AG04449 (cell line): ENCODE results near the gene SLC6A6.

ENCODE experiments used
- CTCF ChIA-PET: fragments of 350-600 bp; formaldehyde crosslinking; extraction: SDS; loops from one replicate; lab custom pipeline; 2021; ENCODE audit warnings: antibody characterized with exemption; lab: Yijun Ruan, JAX
- POLR2A ChIA-PET: fragments of 400-600, 350-600 bp; formaldehyde crosslinking; extraction: SDS; loops from one replicate; lab custom pipeline; 2020; ENCODE audit warnings: antibody characterized with exemption, inconsistent platforms; lab: Yijun Ruan, JAX
- DNase-seq: peaks from one replicate; pipeline ENCODE4 v3.0.0-alpha.2; 2010; ENCODE audit warnings: low read depth, low spot score
- H3K4me3 ChIP-seq: 2 replicates; pipeline ENCODE4 v1.5.1; 2011; ENCODE audit warnings: low read depth, mild to moderate bottlenecking, control low read depth, low read length
- CTCF ChIP-seq: IDR thresholded peaks from one replicate; pipeline ENCODE4 v1.5.1; 2011; ENCODE audit warnings: mild to moderate bottlenecking, moderate library complexity, low read length, control low read depth, inconsistent platforms; ENCODE audit not compliant: insufficient read depth; ENCODE audit errors: missing control alignments

Gene SLC6A6

DNA sequence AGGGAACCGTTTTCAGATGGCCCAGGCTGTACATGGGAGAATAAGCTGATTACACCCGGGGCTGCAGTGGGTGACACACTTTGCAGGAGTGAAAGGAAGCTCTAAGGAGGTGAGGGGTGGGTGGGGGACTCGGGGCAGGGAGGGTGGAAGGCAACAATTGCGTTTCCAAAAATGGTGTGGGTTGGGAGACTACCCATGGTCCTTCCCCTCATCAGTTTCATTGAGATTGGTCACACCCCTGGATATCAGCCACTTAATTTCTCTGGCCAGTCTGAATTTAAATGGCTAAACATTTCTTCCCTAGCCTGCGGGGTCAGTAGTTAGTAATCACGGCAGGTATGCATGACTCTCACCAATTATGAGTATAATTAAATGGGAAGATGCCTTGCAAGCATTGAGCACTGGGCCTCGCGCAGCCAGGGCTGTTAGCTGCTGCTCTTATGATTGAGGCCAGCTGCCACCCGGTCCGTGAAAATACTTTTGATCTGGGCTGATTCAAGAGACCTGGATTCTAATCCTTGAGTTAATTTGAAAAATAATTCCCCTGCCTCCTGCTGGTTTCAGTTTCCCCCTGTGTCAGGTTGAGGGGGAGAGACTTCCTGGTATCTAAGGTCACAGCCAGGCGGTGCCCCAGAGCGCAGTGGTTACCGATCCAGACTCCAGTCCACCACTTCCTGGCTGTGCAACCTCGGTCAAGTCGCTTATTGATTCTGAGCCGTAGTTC, 23.3 kb downstream of the SLC6A6 start:
- no peak for DNase-seq
- no peak overlapping the region for H3K4me3 ChIP-seq
- ChIA-PET POLR2A (interaction anchor here (1.4 kb wide), 1 partner anchor 10 kb away, joined by 4 read pairs; no protein-coding TSS in a partner anchor), CTCF (interaction anchor here (1.3 to 1.6 kb wide), 4 partner anchors 11 to 166 kb away, joined by 3 to 4 read pairs (median 4); no protein-coding TSS in a partner anchor)
- no peak for TF ChIP-seq CTCF

GRCh38 chr3:14426305-14426620, 23.9 kb downstream of the SLC6A6 start:
- DNase-seq, result no peak
- no peak for TF ChIP-seq CTCF
- ChIA-PET CTCF (interaction anchor here (1.5 to 1.7 kb wide), 4 partner anchors 11 to 223 kb away, joined by 3 to 6 read pairs (median 4); no protein-coding TSS in a partner anchor), POLR2A (no interaction called here)
- H3K4me3 ChIP-seq, result no peak overlapping the region

DNA sequence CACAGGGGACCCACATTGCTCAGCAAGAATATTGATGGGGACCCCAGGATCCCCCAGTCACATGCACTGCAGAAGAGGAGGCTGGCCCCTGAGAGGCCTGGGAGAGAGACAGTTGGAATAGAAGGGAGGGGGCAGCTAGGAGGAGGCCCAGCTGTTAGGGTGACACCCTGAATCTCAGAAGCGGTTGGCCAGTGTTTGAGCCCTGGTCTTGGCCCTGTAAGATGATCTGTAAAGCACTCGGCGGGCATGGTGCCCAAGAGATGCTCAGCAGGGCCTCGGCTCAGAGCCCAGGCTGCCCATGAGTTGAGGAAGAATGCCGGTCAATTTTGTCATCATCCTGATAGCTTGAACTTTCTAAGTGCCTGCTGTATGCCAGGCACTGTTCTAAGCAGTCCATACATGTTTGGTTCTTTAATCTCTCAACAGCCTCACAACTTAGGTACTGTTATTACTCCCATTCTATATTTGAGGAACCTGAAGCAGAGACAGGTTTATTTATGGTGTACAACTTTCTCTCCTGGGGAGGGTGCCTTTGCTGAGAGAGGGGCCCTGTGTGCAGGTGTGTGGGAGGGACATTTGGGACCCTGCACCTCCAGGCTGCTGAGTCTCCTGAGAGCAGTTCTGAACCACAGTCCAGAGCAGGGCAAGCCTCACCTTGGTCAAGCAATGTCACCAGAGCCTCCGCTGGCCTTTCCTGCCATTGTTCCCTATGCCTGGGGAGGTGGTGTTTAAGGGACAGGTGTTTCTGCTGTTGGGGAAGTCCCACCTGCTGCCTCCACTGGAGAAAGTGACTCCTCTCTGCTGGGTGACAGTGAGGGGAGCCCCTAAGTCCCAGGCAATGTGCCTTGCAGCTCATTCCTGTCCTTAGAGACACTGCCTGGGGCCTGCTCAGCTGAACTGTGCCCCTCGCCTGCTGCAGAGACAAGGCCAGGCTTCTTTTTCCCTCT, 26.0 kb downstream of the SLC6A6 start:
- CTCF ChIA-PET, result interaction anchor here (0.6 to 2.8 kb wide), 6 partner anchors 9 to 225 kb away, joined by 3 to 12 read pairs (median 3); no protein-coding TSS in a partner anchor
- H3K4me3 ChIP-seq, result no peak overlapping the region
- no peak for TF ChIP-seq CTCF
- POLR2A ChIA-PET, result no interaction called here
- no peak for DNase-seq

- TF ChIP-seq CTCF, result no peak
- no peak for DNase-seq
- CTCF ChIA-PET, result interaction anchor here (0.8 to 2.8 kb wide), 5 partner anchors 10 to 226 kb away, joined by 3 to 12 read pairs (median 3); no protein-coding TSS in a partner anchor
- no peak overlapping the region for H3K4me3 ChIP-seq
- POLR2A ChIA-PET, result no interaction called here
These were observed 26.8 kb downstream of the SLC6A6 start for GRCh38 chr3:14429237-14429636.

- CTCF ChIA-PET, result interaction anchor here (0.8 to 2.8 kb wide), 6 partner anchors 10 to 226 kb away, joined by 3 to 12 read pairs (median 6); no protein-coding TSS in a partner anchor
- POLR2A ChIA-PET, result interaction anchor here (0.6 kb wide), 1 partner anchor 1338 kb away, joined by 3 read pairs; no protein-coding TSS in a partner anchor
- H3K4me3 ChIP-seq, result no peak overlapping the region
- DNase-seq, result no peak
- no peak for TF ChIP-seq CTCF
These were observed 27.2 kb downstream of the SLC6A6 start for GRCh38 chr3:14429640-14430039.
